AG04450 (cell line): ENCODE results near the gene CMSS1. TPM values are rescaled to one million over a fixed set of nuclear protein-coding genes. Genes with fewer than 3 reads are reported as not detected.

ENCODE experiments used
- CTCF ChIA-PET: fragments of 300-600, 350-600 bp; formaldehyde crosslinking; extraction: SDS; loops from one replicate; lab custom pipeline; 2022; ENCODE audit warnings: antibody characterized with exemption, inconsistent platforms; lab: Charles Lee
- POLR2A ChIA-PET: fragments of 350-600 bp; formaldehyde crosslinking; extraction: SDS; loops from one replicate; lab custom pipeline; 2021; ENCODE audit warnings: antibody characterized with exemption, inconsistent platforms; lab: Yijun Ruan, JAX
- DNase-seq: peaks from one replicate; pipeline ENCODE4 v3.0.0-alpha.2; 2011; ENCODE audit warnings: low read depth, low spot score
- H3K27ac ChIP-seq: one replicate; pipeline ENCODE4 v1.5.1; 2012; ENCODE audit warnings: low read depth, low read length, control low read depth
- H3K27me3 ChIP-seq: one replicate; pipeline ENCODE4 v1.6.0; 2012; ENCODE audit warnings: low read length; ENCODE audit not compliant: control insufficient read depth, insufficient read depth
- H3K4me3 ChIP-seq: 2 replicates; pipeline ENCODE4 v1.5.1; 2011; ENCODE audit warnings: mild to moderate bottlenecking, low read depth, low read length, control low read depth
- H3K9me3 ChIP-seq: 2 replicates; pipeline ENCODE4 v1.5.1; 2012; ENCODE audit warnings: low read length; ENCODE audit not compliant: control insufficient read depth, insufficient read depth
- CTCF ChIP-seq: IDR thresholded peaks from 2 replicates; pipeline ENCODE4 v1.5.1; 2011; ENCODE audit warnings: low read depth, low read length, control low read depth, inconsistent platforms
- polyA plus RNA-seq: library from polyadenylated mRNA; depleted of rRNA; stranded (reverse); fragments of >200 nt; gene quantifications from 2 replicates; pipeline ENCODE4 v1.2.3, GENCODE V29; 2011

The CMSS1 gene
- polyA plus RNA-seq, 1 experiment: 15.7 TPM

GRCh38 chr3:99846477-99847160 is 29.0 kb downstream of the CMSS1 start:
- Histone ChIP-seq H3K27me3 (no peaks in the 10 kb centered on the region), H3K4me3 (no peak overlapping the region), H3K9me3 (no peaks in the 10 kb centered on the region), H3K27ac (no peak overlapping the region)
- CTCF ChIA-PET: interaction anchor here (0.6 to 2.5 kb wide), 4 partner anchors 13 to 407 kb away, joined by 3 to 14 read pairs (median 6); no protein-coding TSS in a partner anchor
- POLR2A ChIA-PET: interaction anchor here (0.6 to 0.9 kb wide), 2 partner anchors 212 to 414 kb away, joined by 3 to 4 read pairs; partner anchors contain the start of gene TBC1D23
- no peak for DNase-seq
- TF ChIP-seq CTCF: no peak

DNA sequence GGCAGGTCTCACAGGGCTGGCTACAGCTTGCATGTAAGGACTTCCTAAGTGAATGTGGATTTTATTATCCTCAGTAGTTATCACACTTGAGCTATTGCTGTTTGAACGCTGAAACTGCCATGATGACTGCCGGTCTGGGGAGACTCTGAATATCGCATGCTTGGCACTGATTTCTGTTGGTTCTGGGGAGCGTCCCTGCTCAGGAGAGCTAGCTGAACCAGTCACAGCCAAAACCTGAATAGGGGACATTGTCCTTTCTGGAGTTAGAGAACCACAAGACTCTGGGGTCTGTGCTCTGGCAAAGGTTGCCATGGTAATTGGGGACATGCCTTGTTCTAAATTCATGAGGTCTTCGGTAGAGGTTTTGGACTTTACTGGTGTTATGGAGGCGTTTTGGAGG is 30.8 kb downstream of the CMSS1 start:
- CTCF ChIA-PET: interaction anchor here (2.5 kb wide), 1 partner anchor 406 kb away, joined by 14 read pairs; no protein-coding TSS in a partner anchor
- no peak for DNase-seq
- no peaks in the 10 kb centered on the region for H3K27me3 ChIP-seq
- no peaks in the 10 kb centered on the region for H3K9me3 ChIP-seq
- no peak overlapping the region for H3K4me3 ChIP-seq
- no peak overlapping the region for H3K27ac ChIP-seq
- POLR2A ChIA-PET: no interaction called here
- no peak for TF ChIP-seq CTCF

- DNase-seq: no peak
- ChIA-PET POLR2A (interaction anchor here (1.6 kb wide), 1 partner anchor 404 kb away, joined by 3 read pairs; no protein-coding TSS in a partner anchor), CTCF (interaction anchor here (0.9 to 1.1 kb wide), 3 partner anchors 9 to 403 kb away, joined by 3 read pairs; no protein-coding TSS in a partner anchor)
- H3K27ac ChIP-seq: no peak overlapping the region
- H3K9me3 ChIP-seq: no peaks in the 10 kb centered on the region
- no peak for TF ChIP-seq CTCF
- no peaks in the 10 kb centered on the region for H3K27me3 ChIP-seq
- no peak overlapping the region for H3K4me3 ChIP-seq
Measured at GRCh38 chr3:99850608-99851007, 32.9 kb downstream of the CMSS1 start.

DNA sequence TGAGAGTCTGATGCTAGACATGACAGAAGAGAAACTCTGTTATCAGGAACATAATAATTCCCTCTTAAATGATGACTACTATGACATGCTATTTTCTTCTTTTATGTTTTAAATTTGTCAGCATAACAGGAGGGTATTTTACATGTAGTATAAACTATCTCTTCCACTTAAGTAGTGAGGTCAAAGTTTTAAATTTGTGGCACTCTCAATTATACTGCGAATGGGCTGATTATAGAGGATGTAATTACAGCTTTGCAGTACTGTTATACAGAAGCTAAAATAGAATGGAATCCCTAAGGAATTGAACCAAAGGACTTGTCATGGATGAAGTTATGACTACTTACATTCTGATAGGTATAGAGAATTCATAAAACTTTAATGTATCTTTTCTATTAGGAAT is 34.3 kb downstream of the CMSS1 start:
- no peaks in the 10 kb centered on the region for H3K27me3 ChIP-seq
- CTCF ChIA-PET: no interaction called here
- H3K27ac ChIP-seq: no peak overlapping the region
- no peak overlapping the region for H3K4me3 ChIP-seq
- H3K9me3 ChIP-seq: no peaks in the 10 kb centered on the region
- no peak for DNase-seq
- TF ChIP-seq CTCF: no peak
- POLR2A ChIA-PET: no interaction called here

DNA sequence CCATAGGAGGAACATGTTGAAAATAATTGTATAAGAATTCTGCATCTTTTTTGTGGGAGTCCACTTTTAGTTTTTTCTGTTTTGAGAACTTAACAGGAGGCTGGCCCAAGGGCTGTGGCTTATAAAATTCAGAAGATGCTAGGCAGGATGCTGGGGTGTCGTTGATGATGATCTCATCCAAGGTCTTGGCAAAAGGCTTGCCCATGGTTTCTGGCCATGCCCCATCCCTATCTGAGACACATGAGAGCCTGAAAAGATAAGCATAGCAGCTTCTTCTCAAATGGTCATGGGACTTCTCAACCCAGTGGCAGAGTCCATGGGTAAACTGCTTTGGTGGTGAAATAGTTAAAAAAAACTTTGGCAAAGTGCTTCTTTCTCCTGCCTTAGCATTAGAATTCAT is 35.2 kb downstream of the CMSS1 start:
- ChIA-PET CTCF (interaction anchor here (1.7 kb wide), 1 partner anchor 10 kb away, joined by 5 read pairs; no protein-coding TSS in a partner anchor), POLR2A (no interaction called here)
- no peak overlapping the region for H3K27ac ChIP-seq
- no peak for TF ChIP-seq CTCF
- H3K4me3 ChIP-seq: no peak overlapping the region
- no peaks in the 10 kb centered on the region for H3K27me3 ChIP-seq
- no peak for DNase-seq
- H3K9me3 ChIP-seq: no peaks in the 10 kb centered on the region
